ENCODE data around the gene CA12.
A peak's percentile ranks its signal among the peaks of the same experiment; 100 is the strongest.

Gene CA12

DNA sequence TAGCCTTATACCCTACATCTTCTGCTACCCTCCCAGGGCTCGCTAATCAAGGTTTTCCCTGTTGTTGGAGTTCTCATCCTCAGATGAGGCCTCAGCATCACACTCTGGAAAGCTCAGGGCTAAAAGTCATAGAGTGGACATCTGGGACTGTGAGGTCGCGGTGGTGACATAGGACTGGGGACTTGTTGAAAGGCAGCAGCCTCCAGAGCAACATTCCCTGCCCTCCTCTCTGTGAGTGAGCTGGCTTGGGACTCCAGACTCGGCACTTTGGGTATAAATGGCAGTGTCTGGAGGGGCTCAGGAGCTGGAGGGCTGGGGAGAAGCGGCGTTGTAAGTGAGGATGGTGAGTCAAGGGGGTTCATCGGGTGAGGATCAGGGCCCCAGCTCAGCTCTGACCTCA is 2.7 kb downstream of the CA12 start:
- DNase-seq (ENCODE audit: low read depth in 2 of 2): no peak

DNA sequence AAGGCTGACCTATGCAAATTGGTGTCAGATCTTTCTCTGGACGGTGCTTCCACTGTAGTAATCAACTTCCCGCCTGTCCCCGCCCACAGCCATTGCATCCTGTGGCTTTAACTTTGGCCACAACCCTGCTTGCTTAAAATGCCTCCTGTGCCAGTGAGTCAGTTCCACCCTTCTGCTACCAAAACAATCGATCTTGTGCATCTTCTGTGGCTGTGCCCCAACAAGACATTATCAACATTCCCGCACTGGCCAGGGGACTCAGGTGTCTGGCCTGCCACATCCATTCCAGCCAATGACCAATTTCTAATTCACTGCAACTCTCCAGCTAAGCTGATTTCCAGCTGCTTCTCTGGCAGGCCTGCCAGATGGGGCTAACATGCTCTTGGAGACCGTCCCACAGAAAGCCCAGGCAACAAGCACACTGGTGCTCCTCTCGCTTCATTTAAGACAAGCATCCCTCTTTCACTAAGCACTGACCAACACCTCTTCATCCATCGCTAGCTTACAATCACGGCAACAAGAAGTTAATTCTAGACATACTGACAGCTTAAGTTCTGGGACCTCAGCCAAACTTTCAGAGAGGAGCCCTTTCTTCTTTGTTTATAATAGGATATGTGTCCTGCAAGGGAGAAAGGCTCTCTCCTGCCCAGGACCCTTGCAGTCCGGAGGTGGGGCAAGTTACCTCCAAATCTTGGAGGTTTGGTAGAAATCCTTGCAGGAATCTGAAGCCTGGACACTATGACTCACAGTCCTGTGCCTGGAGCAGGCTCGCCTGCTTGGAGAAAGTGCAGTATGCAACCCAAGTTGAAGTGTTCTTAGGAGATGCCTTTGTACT is 6.7 kb downstream of the CA12 start:
- DNase-seq (ENCODE audit: low read depth in 2 of 2): peak; percentile 54 to 61

DNA sequence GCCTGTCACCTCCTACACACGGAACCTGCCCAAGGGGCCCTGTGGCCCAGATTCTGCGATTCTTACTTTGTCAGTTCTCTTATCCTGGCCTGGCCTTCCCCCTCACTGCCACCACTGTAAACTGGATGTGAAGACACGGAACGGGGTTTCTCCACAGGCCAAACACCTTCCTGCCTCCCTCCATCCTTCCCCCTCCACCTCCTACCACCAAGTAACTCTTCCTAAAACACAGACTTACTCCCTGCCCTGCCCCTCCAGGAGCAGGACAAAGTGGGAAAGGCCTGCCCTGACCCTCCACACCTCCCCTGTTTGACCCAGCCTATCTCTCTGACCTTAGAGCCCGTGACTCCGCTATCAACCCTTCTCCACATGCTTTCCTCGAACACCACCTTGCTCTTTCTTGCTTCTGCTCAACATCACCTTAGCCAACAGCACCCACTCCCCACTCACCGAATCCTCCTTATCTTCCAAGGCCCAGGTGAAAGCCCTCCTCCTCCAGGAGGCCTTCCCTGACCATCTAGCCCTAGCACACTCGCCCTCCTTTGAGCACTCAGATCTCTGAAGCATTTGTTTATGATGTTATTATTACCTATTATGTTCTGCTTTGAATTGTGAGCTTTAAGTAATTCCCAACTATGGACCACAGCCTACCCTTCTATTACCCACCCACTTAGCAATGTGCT is 7.6 kb downstream of the CA12 start:
- no peak for DNase-seq (ENCODE audit: low read depth in 2 of 2)

DNA sequence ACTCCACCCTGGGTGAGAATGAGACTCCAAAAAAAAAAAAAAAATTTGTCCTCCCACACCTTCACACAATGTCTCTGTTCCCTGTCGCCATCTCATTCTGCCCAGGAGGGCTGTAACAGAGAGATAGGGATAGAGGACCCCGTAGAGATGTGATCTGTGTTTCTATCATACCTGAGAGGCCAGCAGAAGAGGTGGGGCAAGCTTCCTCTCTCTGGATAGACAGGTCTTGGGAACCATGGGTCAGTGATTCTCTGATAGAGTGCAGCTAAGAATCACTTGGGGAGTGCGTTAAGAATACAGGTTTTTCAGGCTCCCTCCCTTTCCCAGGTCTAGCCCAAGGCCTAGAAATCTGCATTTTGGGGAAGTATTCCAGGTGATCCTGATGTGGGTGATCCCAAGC is 8.3 kb downstream of the CA12 start:
- DNase-seq (ENCODE audit: low read depth in 2 of 2): no peak

DNA sequence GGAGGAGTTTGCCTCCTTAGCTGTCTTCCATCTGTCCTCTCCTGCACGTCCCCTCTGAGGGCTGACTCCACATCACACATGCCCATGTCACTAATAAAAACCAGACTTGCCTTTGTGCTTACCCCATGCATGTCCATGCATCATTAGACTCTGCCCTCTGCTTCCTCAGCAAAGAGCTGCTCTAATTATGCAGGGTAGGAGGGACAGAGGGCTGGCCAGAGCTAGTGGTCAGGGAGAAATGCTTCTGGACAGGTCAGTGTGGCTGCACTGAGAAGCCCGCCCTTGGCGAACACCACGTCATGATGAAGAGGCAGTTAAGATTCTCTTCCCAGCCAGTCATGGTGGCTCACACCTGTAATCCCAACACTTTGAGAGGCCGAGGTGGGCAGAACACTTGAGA is 8.9 kb downstream of the CA12 start:
- peak; percentile 36 for DNase-seq (ENCODE audit: low read depth in 2 of 2)

DNA sequence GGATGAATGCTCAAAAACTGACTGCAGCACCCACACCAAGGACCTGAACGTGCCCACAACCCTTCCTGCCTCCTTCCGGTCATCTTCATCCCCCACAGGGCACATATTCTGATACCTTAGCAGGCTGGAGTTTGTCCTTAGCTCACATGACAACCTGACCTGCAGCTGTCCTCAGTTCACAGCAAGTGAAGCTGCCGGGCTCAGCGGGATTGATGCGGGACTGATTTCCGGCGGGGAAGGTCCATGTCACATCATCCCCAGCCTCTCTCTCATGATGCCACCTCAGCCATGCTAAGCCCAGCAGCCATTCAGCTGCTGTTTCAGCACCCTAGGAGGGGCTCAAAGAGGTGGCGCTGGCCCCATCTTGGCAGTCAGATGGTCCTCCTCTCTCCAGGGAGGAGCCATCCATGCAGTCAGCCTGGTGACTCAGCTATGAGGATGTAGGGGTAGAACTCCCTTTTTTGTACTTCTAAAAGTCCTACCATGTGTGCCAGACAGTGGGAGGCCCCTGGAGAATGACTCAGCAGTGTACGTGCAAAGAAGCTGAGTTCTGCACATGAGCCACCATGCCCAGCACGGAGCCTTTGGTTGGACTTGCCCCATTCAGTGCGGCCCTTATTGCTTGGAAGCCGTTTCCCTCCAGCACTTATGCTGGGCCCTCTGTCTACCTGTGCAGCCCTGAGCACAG is 9.5 kb downstream of the CA12 start:
- peak; percentile 94 to 95 for DNase-seq (ENCODE audit: low read depth in 2 of 2)

DNA sequence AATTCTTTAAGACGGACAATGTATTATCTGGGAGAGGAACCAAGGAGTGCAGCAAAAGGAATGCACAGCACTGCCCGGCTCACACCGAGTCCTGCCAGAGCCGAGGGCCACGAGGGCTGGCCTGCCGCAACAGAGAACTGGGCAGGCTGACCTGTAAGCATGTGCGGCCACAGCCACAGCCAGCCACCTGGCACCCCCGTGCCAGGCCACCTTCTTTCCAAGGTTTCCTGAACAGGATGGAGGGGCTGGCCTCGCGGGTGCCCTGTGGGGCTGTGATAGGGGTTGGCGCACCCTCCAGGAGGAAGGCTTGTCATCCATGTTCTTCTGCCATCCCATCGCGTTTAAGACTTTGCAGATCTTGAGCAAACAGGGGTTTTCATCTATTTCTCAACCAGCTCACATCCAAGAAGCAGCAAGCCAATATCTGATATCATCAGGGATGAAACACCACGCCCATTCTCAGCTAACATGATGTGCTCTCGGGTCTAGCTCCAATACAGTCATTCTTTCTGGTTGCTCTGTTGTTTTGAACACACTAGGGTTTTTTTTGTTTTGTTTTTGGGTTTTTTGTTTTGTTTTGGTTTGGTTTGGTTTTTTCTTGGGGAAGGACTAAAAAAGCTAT is 10.2 kb downstream of the CA12 start:
- DNase-seq (ENCODE audit: low read depth in 2 of 2): peak; percentile 38 to 43

DNA sequence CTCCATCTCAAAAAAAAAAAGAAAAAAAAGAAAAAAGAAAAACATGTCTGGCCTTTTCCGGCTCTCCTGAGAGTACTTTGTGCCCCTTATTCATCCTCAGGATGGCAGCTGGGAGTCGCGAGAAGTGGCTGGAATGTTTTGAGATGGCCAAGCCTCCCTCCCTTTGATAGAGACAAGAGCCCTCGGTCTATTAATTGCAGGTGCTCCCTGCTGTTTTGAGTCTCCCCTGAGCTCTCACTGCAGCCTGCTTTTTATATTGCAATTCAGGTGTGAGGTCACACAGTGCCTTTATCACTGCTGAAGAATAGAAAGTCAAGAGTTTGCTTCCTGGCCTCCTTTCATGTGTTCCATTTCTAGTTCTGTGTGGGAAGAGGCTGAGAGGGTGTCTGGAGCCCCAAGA is 10.9 kb downstream of the CA12 start:
- DNase-seq (ENCODE audit: low read depth in 2 of 2): no peak

DNA sequence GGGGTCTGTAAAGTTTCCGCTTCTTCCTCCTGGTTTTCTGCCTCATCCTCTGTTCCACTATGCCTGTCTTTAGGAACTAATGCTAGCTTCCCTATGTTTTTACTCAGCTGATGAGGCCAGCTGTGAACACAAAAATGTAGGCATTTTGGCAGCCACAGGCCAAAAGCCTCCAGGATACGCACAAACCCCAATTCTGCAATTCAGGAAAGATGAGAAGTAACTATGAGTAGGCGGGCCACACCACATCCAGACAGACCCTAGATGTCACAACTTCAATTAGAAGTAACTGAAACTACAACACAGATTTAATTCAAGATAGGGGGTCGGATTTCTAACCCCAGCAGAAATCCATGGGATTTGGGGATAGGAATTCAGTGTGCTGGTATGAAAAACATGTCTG is 11.9 kb downstream of the CA12 start:
- DNase-seq (ENCODE audit: low read depth in 2 of 2): peak; percentile 35 to 47

DNA sequence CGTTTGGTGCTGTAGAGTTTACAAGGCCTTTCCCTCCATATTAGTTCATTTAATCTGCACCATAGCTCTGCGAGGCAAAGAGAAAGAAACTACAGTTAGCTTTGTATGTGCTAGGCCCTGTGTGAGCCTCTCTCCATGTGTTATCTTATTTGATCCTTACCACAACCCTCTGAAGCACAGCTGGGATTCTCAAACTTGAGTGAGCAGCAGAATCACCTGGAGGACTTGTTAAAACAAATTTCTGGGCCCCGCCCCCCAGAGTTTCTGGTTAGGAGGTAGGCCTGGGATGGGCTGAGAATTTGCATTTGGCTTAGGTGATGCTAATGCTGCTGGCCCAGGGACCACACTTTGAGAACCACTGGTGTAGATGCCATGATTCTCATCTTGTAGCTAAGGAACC is 12.3 kb downstream of the CA12 start:
- no peak for DNase-seq (ENCODE audit: low read depth in 2 of 2)

DNA sequence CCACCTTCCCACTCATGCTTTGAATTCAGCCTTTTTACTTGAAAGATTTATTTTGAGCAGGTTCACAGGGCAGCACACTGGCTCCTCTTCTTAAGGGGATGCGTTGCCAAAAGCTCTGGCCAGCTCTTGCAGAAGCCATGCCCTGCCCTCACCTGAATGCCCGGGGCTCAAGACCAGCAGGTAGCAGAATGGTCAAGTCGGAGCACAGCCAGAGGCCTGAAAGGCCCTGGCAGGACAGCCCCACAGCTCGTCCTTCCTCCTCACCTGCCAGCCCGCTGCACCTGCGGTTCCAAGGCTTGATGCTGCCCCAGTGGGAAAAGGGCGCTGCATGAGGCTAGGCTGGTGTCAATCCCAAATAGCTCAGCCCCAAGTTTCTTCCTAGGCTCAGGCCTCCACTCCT is 13.1 kb downstream of the CA12 start:
- DNase-seq (ENCODE audit: low read depth in 2 of 2): no peak

DNA sequence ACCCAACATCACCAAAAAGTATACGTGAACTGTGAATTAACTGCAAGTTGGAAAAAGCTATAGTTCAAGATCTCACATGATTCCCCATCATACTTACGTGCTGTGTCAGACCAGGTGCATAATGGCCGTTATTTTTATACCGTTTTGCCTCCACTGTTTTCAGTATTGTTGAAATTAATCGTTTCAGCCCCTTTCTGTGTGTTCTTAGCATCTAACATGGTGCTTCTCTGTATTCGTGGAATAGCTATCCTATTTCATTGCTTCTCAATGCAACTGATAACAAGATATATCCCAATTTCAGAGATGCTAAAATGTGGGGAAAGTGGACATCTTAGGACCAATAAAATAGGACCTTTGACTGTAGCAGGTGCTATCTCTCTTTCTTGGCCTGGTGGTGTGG is 13.7 kb downstream of the CA12 start:
- DNase-seq (ENCODE audit: low read depth in 2 of 2): no peak

DNA sequence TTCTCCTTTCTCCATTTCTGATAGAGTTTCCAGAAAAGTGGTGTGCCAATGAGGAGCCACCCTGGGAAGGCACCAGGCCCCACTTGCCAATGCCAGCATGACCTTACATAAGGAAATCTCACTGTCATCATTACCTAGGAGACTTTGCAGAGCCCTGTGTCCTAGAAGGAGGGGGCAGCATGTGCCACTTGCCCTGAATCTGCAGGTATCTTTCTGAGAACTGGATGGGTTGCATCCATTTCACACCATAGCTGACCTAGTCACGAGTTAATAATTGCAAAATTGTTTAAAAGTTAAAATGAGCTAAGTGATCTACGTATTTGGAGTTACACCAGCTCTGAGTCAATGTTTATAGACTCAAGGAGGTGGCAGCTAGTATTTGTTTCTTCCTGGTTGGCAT is 14.3 kb downstream of the CA12 start:
- no peak for DNase-seq (ENCODE audit: low read depth in 2 of 2)

DNA sequence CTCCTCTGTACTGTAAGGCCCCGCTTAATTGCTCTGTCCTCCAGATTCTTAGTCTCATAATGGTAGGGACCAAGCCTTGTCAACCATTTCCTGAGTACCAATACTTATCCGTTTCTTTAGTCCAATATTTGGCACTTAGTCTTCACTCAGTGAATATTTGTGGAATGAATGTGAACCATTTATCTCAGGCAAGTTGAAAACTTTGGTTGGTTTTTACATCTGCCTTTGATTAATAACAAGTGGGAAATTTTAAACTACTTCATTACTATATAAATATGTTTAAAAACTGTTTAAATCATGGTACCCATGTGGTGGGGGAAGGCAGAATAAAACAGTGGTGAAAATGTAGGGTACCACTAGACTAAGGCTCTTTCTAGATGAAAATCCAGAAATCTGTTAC is 15.2 kb downstream of the CA12 start:
- DNase-seq (ENCODE audit: low read depth in 2 of 2): peak; percentile 83 to 84

DNA sequence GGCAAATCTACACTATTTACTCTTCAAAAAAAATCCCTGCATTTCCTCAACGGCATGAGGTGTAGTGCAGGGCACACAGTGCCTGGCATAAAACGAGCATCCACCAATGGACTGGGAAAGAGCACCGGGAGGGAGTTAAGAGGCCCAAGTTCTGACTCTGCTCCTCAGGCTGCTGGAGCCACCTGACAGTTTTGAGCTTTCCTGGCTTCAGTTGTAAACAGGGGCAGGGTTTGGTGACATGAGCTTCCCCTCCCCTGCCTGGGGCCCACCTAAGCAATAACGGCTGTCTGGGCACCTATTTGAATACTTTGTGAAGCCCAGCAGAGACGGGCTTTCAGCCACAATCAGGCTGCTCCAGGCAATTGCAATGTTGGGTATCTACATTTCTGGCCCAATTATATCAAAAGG is 16.4 kb downstream of the CA12 start:
- no peak for DNase-seq (ENCODE audit: low read depth in 2 of 2)

DNA sequence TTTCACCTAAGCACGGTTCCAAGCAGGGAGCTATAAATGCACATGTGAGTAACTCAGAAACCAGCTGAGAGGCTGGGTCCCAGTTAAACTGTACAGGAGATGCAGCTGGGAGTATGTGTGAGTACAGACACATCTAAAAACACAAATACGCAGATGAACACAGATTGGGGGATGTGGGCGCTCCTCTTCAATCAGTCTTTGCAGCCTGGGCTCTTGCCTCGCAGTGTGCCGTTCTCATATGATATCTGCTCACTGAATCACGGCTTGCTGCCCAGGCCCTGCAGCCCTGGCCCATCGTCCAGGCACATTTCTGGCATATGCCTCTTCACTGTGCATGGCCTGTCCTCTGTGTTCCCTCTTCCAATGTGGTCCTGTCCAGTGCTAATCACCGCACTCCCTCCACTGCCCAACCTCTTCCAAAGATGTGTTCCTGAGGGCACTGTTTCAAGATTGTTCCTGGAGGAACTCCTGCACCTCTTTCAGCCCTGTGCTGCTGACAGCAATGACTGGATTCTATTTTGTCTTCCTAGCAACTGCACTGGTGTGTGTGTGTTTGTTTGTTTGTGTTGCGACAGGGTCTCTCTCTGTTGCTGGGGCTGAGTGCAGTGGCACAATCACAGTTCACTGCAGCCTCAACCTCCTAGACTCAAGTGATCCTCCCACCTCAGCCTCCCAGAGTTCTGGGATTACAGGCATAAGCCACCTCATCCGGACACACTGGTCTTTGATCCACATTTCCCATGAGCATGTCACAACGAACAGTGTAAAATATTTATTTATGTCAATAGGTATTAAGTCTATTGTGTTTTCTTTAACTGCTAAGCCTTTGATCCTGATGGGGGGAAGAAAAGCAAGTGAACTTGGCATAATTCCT is 17.0 kb downstream of the CA12 start:
- DNase-seq (ENCODE audit: low read depth in 2 of 2): no peak

DNA sequence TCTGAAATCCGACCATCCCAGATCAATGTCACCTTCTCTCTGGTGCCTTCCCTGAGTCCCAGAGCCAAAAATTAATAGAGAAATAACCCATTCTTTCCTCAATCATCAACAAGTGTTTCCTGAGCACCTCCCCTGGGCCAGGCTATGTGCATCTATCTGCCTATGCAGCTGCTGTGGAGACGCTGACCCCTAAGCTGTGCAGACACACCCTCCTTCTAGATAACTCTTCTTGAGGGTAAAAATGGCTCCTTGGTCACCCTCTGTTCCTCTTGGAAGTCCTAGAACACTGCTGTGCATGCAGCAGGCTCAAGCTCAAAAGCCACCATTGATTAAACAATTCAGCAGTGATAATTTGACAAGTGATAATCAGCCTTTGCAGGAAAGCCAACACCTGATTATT is 18.4 kb downstream of the CA12 start:
- no peak for DNase-seq (ENCODE audit: low read depth in 2 of 2)

DNA sequence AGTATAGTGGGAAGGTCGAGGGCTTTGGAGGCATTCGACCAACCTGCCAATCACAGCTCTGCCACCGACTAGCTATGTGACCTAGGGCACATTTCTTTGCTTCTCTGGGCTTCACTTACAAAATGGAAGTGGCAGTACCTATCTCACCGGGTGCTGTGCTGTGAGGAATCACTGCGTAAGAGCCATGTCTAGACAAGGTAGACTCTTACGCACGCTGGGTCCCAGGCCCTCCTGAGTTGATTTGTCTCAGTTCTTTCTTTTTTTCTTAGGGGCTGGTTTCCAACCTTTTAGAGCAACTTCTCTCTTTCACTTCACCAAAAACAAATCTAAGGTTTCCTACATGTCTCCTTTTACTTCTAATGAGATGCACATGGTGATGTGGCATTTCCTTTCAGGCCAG is 18.8 kb downstream of the CA12 start:
- no peak for DNase-seq (ENCODE audit: low read depth in 2 of 2)

DNA sequence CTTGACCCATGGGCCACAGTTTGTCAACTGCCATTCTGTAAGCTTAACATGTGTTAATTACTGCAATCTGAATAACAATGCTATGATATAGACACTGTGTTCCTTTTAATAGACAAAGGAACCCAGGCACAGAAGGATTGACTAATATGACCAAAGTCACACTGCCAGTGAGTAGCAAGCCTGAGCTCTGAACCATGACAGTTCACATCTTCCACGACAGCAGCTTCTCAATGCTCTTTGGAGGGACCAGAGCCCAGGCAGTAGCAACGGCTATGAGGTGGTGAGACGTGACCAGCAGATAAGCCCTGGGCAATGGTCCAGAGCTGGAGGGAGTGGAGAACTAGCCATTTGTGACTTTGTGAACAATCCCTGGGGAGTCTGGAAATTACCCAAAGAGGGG is 19.4 kb downstream of the CA12 start:
- DNase-seq (ENCODE audit: low read depth in 2 of 2): no peak

DNA sequence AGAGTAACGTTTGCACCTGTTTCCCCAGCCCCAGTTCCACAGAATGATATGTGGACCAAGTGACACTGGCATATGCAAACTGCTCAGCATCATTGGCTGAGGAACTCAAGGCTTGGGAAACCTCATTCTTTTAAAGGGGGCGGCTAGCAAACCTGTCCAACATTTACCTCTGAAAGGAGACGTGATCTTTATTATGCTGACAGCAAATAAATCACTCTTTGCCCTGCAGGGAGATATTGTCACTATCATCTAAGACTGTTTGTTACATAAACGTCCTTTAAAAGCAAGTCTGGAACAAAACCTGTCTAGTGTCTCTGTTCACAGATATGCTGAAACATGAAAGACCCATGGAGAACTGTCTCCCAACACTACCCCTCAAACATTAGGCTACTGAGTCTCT is 21.5 kb downstream of the CA12 start:
- DNase-seq (ENCODE audit: low read depth in 2 of 2): no peak

DNA sequence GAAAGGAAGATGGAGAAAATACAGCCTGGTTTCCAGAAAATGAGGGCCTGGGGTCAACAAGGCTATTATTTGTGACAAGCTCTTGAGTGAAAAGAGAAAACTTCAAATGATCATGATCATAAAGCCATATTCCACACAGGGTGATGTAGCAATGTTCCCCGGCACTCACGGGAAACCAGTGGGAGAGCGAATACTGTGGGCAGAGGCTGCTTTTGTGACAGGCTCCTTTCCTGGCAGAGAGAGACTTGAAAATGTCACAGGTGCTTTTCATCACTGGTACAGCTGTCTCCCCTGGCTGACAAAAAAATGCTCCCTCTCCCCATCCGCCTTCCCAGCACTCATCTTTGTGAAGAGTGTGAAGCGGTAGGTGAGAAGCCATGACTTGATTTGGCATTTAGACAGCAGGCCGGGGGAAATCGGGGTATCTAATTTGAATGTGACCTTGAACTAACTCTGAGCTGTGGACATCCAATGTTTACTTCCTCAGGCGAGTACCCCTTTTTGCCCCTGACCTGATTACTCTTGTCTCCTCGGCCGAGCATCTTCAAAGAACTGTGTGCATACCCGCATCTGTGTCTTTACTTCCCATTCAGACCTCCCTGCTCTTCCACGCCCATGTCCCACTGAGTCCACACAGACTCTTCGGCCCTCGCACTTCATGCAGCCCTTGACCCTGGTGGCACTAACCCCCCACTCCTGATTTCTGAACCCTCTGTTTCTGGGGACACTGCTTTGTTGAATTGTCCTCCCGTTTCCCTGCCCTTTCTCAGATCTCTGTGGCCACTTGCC is 23.2 kb downstream of the CA12 start:
- DNase-seq (ENCODE audit: low read depth in 2 of 2): no peak
